Mesenchymal stem cell (in vitro differentiated cells and primary cell): ENCODE data around the gene SNUPN.

Experiments used
- DNase-seq: peaks from one replicate; pipeline ENCODE4 v3.0.0-alpha.2; 2013
- H2AFZ ChIP-seq: one replicate; pipeline ENCODE4 v1.6.1; 2013; ENCODE audit warnings: low read depth, mild to moderate bottlenecking, control low read depth, inconsistent platforms, low read length, moderate library complexity
- H2AK5ac ChIP-seq: 2 replicates; pipeline ENCODE4 v1.6.1; 2013; ENCODE audit warnings: low read length, moderate library complexity, mild to moderate bottlenecking, inconsistent platforms; ENCODE audit not compliant: severe bottlenecking
- H2BK120ac ChIP-seq: one replicate; pipeline ENCODE4 v1.6.1; 2013; ENCODE audit warnings: low read depth, mild to moderate bottlenecking, inconsistent platforms, low read length, moderate library complexity
- H2BK12ac ChIP-seq, 2 experiments: one replicate each; pipeline ENCODE4 v1.6.1; 2013; ENCODE audit warnings: inconsistent platforms in 2 of 2, low read length in 2 of 2, mild to moderate bottlenecking in 2 of 2, moderate library complexity in 2 of 2, control low read depth in 1 of 2
- H2BK15ac ChIP-seq: one replicate; pipeline ENCODE4 v1.6.1; 2013; ENCODE audit warnings: mild to moderate bottlenecking, low read depth, inconsistent platforms; ENCODE audit not compliant: poor library complexity, severe bottlenecking
- H2BK5ac ChIP-seq: 2 replicates; pipeline ENCODE4 v1.6.1; 2013; ENCODE audit warnings: low read depth, mild to moderate bottlenecking, low read length, control low read depth, inconsistent platforms; ENCODE audit not compliant: poor library complexity, severe bottlenecking
- H3K14ac ChIP-seq, 2 experiments: one replicate each; pipeline ENCODE4 v1.6.1; 2013; ENCODE audit warnings: inconsistent platforms in 2 of 2, low read length in 2 of 2, control low read depth in 1 of 2, mild to moderate bottlenecking in 1 of 2, moderate library complexity in 1 of 2
- H3K18ac ChIP-seq, 2 experiments: one replicate each; pipeline ENCODE4 v1.6.1; 2013; ENCODE audit warnings: inconsistent platforms in 2 of 2, low read length in 2 of 2, control low read depth in 1 of 2, low read depth in 1 of 2, mild to moderate bottlenecking in 1 of 2
- H3K23ac ChIP-seq, 2 experiments: one replicate each; pipeline ENCODE4 v1.6.1; 2013; ENCODE audit warnings: inconsistent platforms in 2 of 2, low read length in 2 of 2, mild to moderate bottlenecking in 2 of 2, moderate library complexity in 2 of 2, control low read depth in 1 of 2
- H3K27ac ChIP-seq: 2 replicates; pipeline ENCODE4 v1.5.1; 2013; ENCODE audit warnings: mild to moderate bottlenecking, moderate library complexity, low read length, control low read depth, inconsistent platforms; ENCODE audit not compliant: poor library complexity, severe bottlenecking
- H3K27me3 ChIP-seq, 2 experiments: 2 replicates each; pipeline versions ENCODE4 v1.6.1 to v1.7.0; 2013; ENCODE audit warnings: low read length in 2 of 2, mild to moderate bottlenecking in 2 of 2, moderate library complexity in 2 of 2, control low read depth in 1 of 2, inconsistent platforms in 1 of 2; ENCODE audit not compliant: control insufficient read depth in 1 of 2, insufficient read depth in 1 of 2
- H3K36me3 ChIP-seq, 2 experiments: 2 replicates each; pipeline versions ENCODE4 v1.6.1 to v1.7.0; 2013; ENCODE audit warnings: low read length in 2 of 2, control low read depth in 1 of 2, inconsistent platforms in 1 of 2, low read depth in 1 of 2, mild to moderate bottlenecking in 1 of 2; ENCODE audit not compliant: insufficient read depth in 2 of 2, control insufficient read depth in 1 of 2
- H3K4ac ChIP-seq, 2 experiments: one replicate each; pipeline ENCODE4 v1.6.1; 2013; ENCODE audit warnings: inconsistent platforms in 2 of 2, low read length in 2 of 2, mild to moderate bottlenecking in 2 of 2, moderate library complexity in 2 of 2, control low read depth in 1 of 2, low read depth in 1 of 2
- H3K4me1 ChIP-seq: 2 replicates; pipeline ENCODE4 v1.6.1; 2013; ENCODE audit warnings: low read depth, low read length, control low read depth; ENCODE audit not compliant: control insufficient read depth, insufficient read depth
- H3K4me2 ChIP-seq: 2 replicates; pipeline ENCODE4 v1.6.1; 2013; ENCODE audit warnings: low read length, mild to moderate bottlenecking, inconsistent platforms; ENCODE audit not compliant: poor library complexity, severe bottlenecking
- H3K4me3 ChIP-seq, 2 experiments: 2 replicates each; pipeline versions ENCODE4 v1.5.1 to v1.7.0; 2013; ENCODE audit warnings: low read length in 2 of 2, mild to moderate bottlenecking in 2 of 2, control low read depth in 1 of 2, low read depth in 1 of 2; ENCODE audit not compliant: insufficient read depth in 1 of 2
- H3K79me1 ChIP-seq: replicated peaks from 2 replicates; pipeline ENCODE4 v1.6.1; 2013; ENCODE audit warnings: mild to moderate bottlenecking, control low read depth, low read length, inconsistent platforms; ENCODE audit not compliant: poor library complexity, severe bottlenecking
- H3K9ac ChIP-seq: 2 replicates; pipeline ENCODE4 v1.7.0; 2013; ENCODE audit warnings: mild to moderate bottlenecking, low read length, moderate library complexity
- H3K9me3 ChIP-seq: 2 replicates; pipeline ENCODE4 v1.7.0; 2013; ENCODE audit warnings: mild to moderate bottlenecking, low read length; ENCODE audit not compliant: control insufficient read depth
- H4K8ac ChIP-seq: one replicate; pipeline ENCODE4 v1.6.1; 2013; ENCODE audit warnings: inconsistent platforms, mild to moderate bottlenecking, low read length, moderate library complexity
- H4K91ac ChIP-seq: one replicate; pipeline ENCODE4 v1.6.1; 2013; ENCODE audit warnings: mild to moderate bottlenecking, low read length, inconsistent platforms
- WGBS: methylation state at CpG from one replicate; pipeline ENCODE4 v1.1.7; 2013; ENCODE audit warnings: mixed read lengths; 5-methylcytosine and 5-hydroxymethylcytosine counted together

The SNUPN gene

GRCh38 chr15:75597667-75598341 lies 27.7 kb downstream of the SNUPN start:
- Histone ChIP-seq H3K27ac (no peak overlapping the region), H2AFZ (no peak overlapping the region), H3K4me2 (no peak overlapping the region), H3K14ac (no peak overlapping the region), H2BK12ac (peak overlapping the region in 1 of 2 experiments; percentile 72), H3K23ac (no peak overlapping the region), H2BK5ac (no peak overlapping the region), H3K4ac (no peak overlapping the region), H2AK5ac (no peak overlapping the region), H3K79me1 (peaks cover 4% of the 10 kb centered on the region), H4K8ac (no peak overlapping the region), H3K18ac (no peak overlapping the region), H3K9me3 (no peaks in the 10 kb centered on the region), H3K4me3 (no peak overlapping the region), H2BK120ac (no peak overlapping the region), H3K9ac (no peak overlapping the region), H3K27me3 (no peaks in the 10 kb centered on the region), H3K36me3 (peaks cover 42 to 87% of the 10 kb centered on the region in 2 experiments), H2BK15ac (no peak overlapping the region), H4K91ac (no peak overlapping the region), H3K4me1 (no peaks in the 10 kb centered on the region)
- 90% methylated on average over 3 of the region's 3 CpGs for WGBS
- peak; percentile 35 for DNase-seq

GRCh38 chr15:75596703-75597345 lies 28.7 kb downstream of the SNUPN start:
- Histone ChIP-seq H4K8ac (no peak overlapping the region), H2BK15ac (no peak overlapping the region), H2BK5ac (no peak overlapping the region), H2BK12ac (no peak overlapping the region), H3K4me2 (no peak overlapping the region), H3K4me1 (no peaks in the 10 kb centered on the region), H3K27ac (no peak overlapping the region), H4K91ac (no peak overlapping the region), H3K27me3 (no peaks in the 10 kb centered on the region), H3K79me1 (peaks cover 4% of the 10 kb centered on the region), H2BK120ac (no peak overlapping the region), H3K14ac (no peak overlapping the region), H2AFZ (no peak overlapping the region), H3K36me3 (peaks cover 40 to 87% of the 10 kb centered on the region in 2 experiments), H3K4me3 (no peak overlapping the region), H3K4ac (no peak overlapping the region), H3K18ac (no peak overlapping the region), H3K23ac (no peak overlapping the region), H3K9me3 (no peaks in the 10 kb centered on the region), H2AK5ac (no peak overlapping the region), H3K9ac (no peak overlapping the region)
- WGBS, result 100% methylated on average over 3 of the region's 3 CpGs
- DNase-seq, result no peak

DNA sequence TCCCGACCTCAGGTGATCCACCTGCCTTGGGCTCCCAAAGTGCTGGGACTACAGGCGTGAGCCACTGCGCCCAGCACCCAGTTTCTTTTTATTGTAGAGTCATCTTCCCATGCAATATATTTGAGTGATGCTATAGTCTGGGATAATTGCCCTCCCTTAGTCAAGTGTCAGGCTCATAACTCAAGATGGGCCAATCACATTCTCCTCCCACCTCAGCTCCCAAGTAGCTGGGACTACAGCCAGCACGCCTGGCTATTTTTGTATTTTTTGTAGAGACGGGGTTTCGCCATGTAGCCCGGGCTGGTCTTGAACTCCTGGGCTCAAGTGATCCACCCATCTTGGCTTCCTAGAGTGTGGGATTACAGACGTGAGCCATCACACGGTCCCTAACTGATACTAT lies 31.2 kb downstream of the SNUPN start:
- WGBS, result 97% methylated on average over 7 of the region's 9 CpGs
- no peak overlapping the region for H3K9ac ChIP-seq
- H3K4me3 ChIP-seq, result no peak overlapping the region
- no peaks in the 10 kb centered on the region for H3K9me3 ChIP-seq
- no peak overlapping the region for H4K91ac ChIP-seq
- no peak overlapping the region for H4K8ac ChIP-seq
- no peak for DNase-seq
- no peak overlapping the region for H3K4ac ChIP-seq
- H2AK5ac ChIP-seq, result no peak overlapping the region
- H3K4me2 ChIP-seq, result no peak overlapping the region
- H3K79me1 ChIP-seq, result peaks cover 8% of the 10 kb centered on the region
- no peak overlapping the region for H3K14ac ChIP-seq
- no peak overlapping the region for H2BK5ac ChIP-seq
- no peak overlapping the region for H3K23ac ChIP-seq
- H3K27me3 ChIP-seq, result no peaks in the 10 kb centered on the region
- H2BK12ac ChIP-seq, result no peak overlapping the region
- no peak overlapping the region for H3K18ac ChIP-seq
- H3K27ac ChIP-seq, result no peak overlapping the region
- no peak overlapping the region for H2BK15ac ChIP-seq
- no peak overlapping the region for H2BK120ac ChIP-seq
- no peak overlapping the region for H2AFZ ChIP-seq
- H3K36me3 ChIP-seq, result peaks cover 25 to 75% of the 10 kb centered on the region in 2 experiments
- no peaks in the 10 kb centered on the region for H3K4me1 ChIP-seq

- Histone ChIP-seq H4K91ac (no peak overlapping the region), H2AK5ac (no peak overlapping the region), H3K79me1 (peaks cover 6% of the 10 kb centered on the region), H3K14ac (no peak overlapping the region), H2BK5ac (no peak overlapping the region), H3K9ac (no peak overlapping the region), H3K9me3 (no peaks in the 10 kb centered on the region), H3K4me2 (no peak overlapping the region), H3K23ac (no peak overlapping the region), H4K8ac (no peak overlapping the region), H3K27ac (no peak overlapping the region), H3K36me3 (peaks cover 14 to 57% of the 10 kb centered on the region in 2 experiments), H3K4me3 (no peak overlapping the region), H2BK120ac (no peak overlapping the region), H3K4me1 (no peaks in the 10 kb centered on the region), H2BK15ac (no peak overlapping the region), H2AFZ (no peak overlapping the region), H2BK12ac (no peak overlapping the region), H3K4ac (no peak overlapping the region), H3K27me3 (no peaks in the 10 kb centered on the region), H3K18ac (no peak overlapping the region)
- DNase-seq, result no peak
- 99% methylated on average over 4 of the region's 4 CpGs for WGBS
Observed at GRCh38 chr15:75591655-75592364, 33.7 kb downstream of the SNUPN start.
